ENCODE data around the gene MRPL49. TPM values are rescaled to one million over a fixed set of nuclear protein-coding genes. Genes with fewer than 3 reads are reported as not detected.

Gene MRPL49
- total RNA-seq, 6 donors from 2014 or later: 15.7 to 78.6 (median 57.1) TPM

GRCh38 chr11:65090628-65091027, 31.5 kb upstream of the MRPL49 start:
- ATAC-seq (ENCODE audit: low FRiP score in 2 of 2) (no peak), DNase-seq (no peak)
- Histone ChIP-seq H3K9me3 (no peaks in the 10 kb centered on the region), H3K36me3 (peaks cover 8 to 40% (median 33%) of the 10 kb centered on the region in 4 donors), H3K4me1 (peaks cover 2 to 5% (median 2%) of the 10 kb centered on the region in 4 donors), H3K27ac (no peak overlapping the region), H3K4me3 (no peak overlapping the region), H3K27me3 (no peaks in the 10 kb centered on the region)
- TF ChIP-seq POLR2AphosphoS5 (IDR thresholded peaks at IDR 0.05) (no peak), EP300 (IDR thresholded peaks at IDR 0.05) (no peak), CTCF (IDR thresholded peaks at IDR 0.05) (no peak), POLR2A (IDR thresholded peaks at IDR 0.05) (no peak)
- 90 to 99% methylated on average over 4 of the region's 4 CpGs for WGBS, 2 donors

- 78 to 80% methylated on average over 22 of the region's 22 CpGs for WGBS, 2 donors
- peak in 1 of 2 donors; percentile 58 for DNase-seq
- H3K4me1 ChIP-seq: peaks cover 14 to 22% (median 16%) of the 10 kb centered on the region in 4 donors
- H3K9me3 ChIP-seq: peaks cover 0 to 4% (median 0%) of the 10 kb centered on the region in 4 donors
- H3K4me3 ChIP-seq: peak overlapping the region in 3 of 4 donors; percentile 78 to 86 (median 79)
- TF ChIP-seq POLR2AphosphoS5 (IDR thresholded peaks at IDR 0.05): no peak
- TF ChIP-seq POLR2A (IDR thresholded peaks at IDR 0.05): no peak
- no peak for TF ChIP-seq EP300 (IDR thresholded peaks at IDR 0.05)
- TF ChIP-seq CTCF (IDR thresholded peaks at IDR 0.05): no peak
- H3K27me3 ChIP-seq: no peaks in the 10 kb centered on the region
- H3K36me3 ChIP-seq: peaks cover 0 to 14% (median 3%) of the 10 kb centered on the region in 4 donors
- peak overlapping the region in 3 of 4 donors; percentile 88 to 93 (median 89) for H3K27ac ChIP-seq
- ATAC-seq (ENCODE audit: low FRiP score in 2 of 2): no peak
Measured at GRCh38 chr11:65095427-65095826, 26.7 kb upstream of the MRPL49 start.

GRCh38 chr11:65095974-65096806, 25.9 kb upstream of the MRPL49 start, which contains the start of gene VPS51:
Gene VPS51 (plus strand): TSS chr11:65096214. CDS start chr11:65096251, 37 bp downstream.
- Histone ChIP-seq H3K9me3 (peaks cover 0 to 4% (median 0%) of the 10 kb centered on the region in 4 donors), H3K27ac (peak within 1 kb of the TSS; percentile 88 to 95 (median 91)), H3K27me3 (no peaks in the 10 kb centered on the region), H3K4me3 (peak within 1 kb of the TSS; percentile 78 to 95 (median 82)), H3K4me1 (peaks cover 14 to 22% (median 19%) of the 10 kb centered on the region in 4 donors), H3K36me3 (peaks cover 0 to 10% (median 3%) of the 10 kb centered on the region in 4 donors)
- DNase-seq (peak; percentile 92 to 95), ATAC-seq (ENCODE audit: low FRiP score in 2 of 2) (peak; percentile 97 to 98)
- TF ChIP-seq POLR2AphosphoS5 (IDR thresholded peaks at IDR 0.05): peak; percentile 89 to 95
- TF ChIP-seq POLR2A (IDR thresholded peaks at IDR 0.05): peak in 3 of 4 donors; percentile 63 to 80 (median 66)
- peak in 3 of 6 experiments; percentile 25 to 46 (median 35) for TF ChIP-seq CTCF (IDR thresholded peaks at IDR 0.05)
- TF ChIP-seq EP300 (IDR thresholded peaks at IDR 0.05): peak in 1 of 4 donors; percentile 41
- WGBS, 2 donors: 0 to 1% methylated on average over 7 to 27 of the region's 52 CpGs

GRCh38 chr11:65096926-65097325, 25.2 kb upstream of the MRPL49 start:
- Histone ChIP-seq H3K36me3 (peaks cover 0 to 10% (median 3%) of the 10 kb centered on the region in 4 donors), H3K4me3 (peak overlapping the region; percentile 78 to 95 (median 82)), H3K9me3 (peaks cover 0 to 4% (median 0%) of the 10 kb centered on the region in 4 donors), H3K27me3 (no peaks in the 10 kb centered on the region), H3K4me1 (peaks cover 14 to 27% (median 19%) of the 10 kb centered on the region in 4 donors), H3K27ac (peak overlapping the region; percentile 88 to 95 (median 91))
- TF ChIP-seq POLR2A (IDR thresholded peaks at IDR 0.05): no peak
- TF ChIP-seq CTCF (IDR thresholded peaks at IDR 0.05): no peak
- TF ChIP-seq EP300 (IDR thresholded peaks at IDR 0.05): no peak
- no peak for TF ChIP-seq POLR2AphosphoS5 (IDR thresholded peaks at IDR 0.05)
- 42 to 43% methylated on average over 3 to 8 of the region's 8 CpGs for WGBS, 2 donors
- DNase-seq (no peak), ATAC-seq (ENCODE audit: low FRiP score in 2 of 2) (no peak)

Measured in upper lobe of left lung (tissue), 6 donors.